Uterus (tissue), 4 donors: ENCODE measurements around the gene TCF19. TPM values are rescaled to one million over a fixed set of nuclear protein-coding genes. Genes with fewer than 3 reads are reported as not detected.
"Not testable (repeated sequence)": the region's sequence is repeated elsewhere in the genome, so short reads cannot be mapped to it uniquely, and the experiment has no call there.

Source experiments
- DNase-seq, 2 donors: peaks; one replicate each; pipeline ENCODE4 v3.0.0-alpha.2; 2019 to 2020
- H3K27ac ChIP-seq, 2 donors: fragments of 200-600 bp; sonication (generic); 1 replicate in 1 of 2; 2 replicates in 1 of 2; pipeline ENCODE4 v1.5.1; 2016 to 2018
- H3K27me3 ChIP-seq, 2 donors: fragments of 200-600 bp; sonication (generic); one replicate each; pipeline ENCODE4 v1.5.1; 2018 to 2019; ENCODE audit warnings: control low read depth in 1 of 2
- H3K36me3 ChIP-seq, 2 donors: fragments of 200-600 bp; sonication (generic); one replicate each; pipeline ENCODE4 v1.5.1; 2019; ENCODE audit warnings: control low read depth in 1 of 2
- H3K4me1 ChIP-seq, 2 donors: fragments of 200-600 bp; sonication (generic); one replicate each; pipeline ENCODE4 v1.5.1; 2018 to 2019; ENCODE audit warnings: control low read depth in 1 of 2
- H3K4me3 ChIP-seq, 2 donors: fragments of 200-600 bp; sonication (generic); 1 replicate in 1 of 2; 2 replicates in 1 of 2; pipeline ENCODE4 v1.5.1; 2018 to 2019; ENCODE audit warnings: mild to moderate bottlenecking in 1 of 2
- H3K9me3 ChIP-seq, 2 donors: fragments of 200-600 bp; sonication (generic); one replicate each; pipeline ENCODE4 v1.5.1; 2019; ENCODE audit warnings: control low read depth in 1 of 2
- CTCF ChIP-seq, 4 experiments: fragments of 200-600 bp in 2 of 4; fragments of 450-650 bp in 2 of 4; sonication (generic) in 2 of 4; IDR thresholded peaks; one replicate each; pipeline ENCODE4 v1.5.1; 2016 to 2019; ENCODE audit warnings: antibody characterized with exemption in 4 of 4, mild to moderate bottlenecking in 2 of 4, moderate library complexity in 1 of 4
- POLR2A ChIP-seq, 2 donors: fragments of 450-650 bp; IDR thresholded peaks; one replicate each; pipeline ENCODE4 v1.6.1; 2016; ENCODE audit warnings: antibody characterized with exemption in 2 of 2, mild to moderate bottlenecking in 1 of 2, moderate library complexity in 1 of 2
- intact Hi-C: fragments of 100-400 bp; cut with DNase I; formaldehyde crosslinking; loops from one replicate; pipeline ENCODE4 v1.15.1; 2023; ENCODE audit warnings: low total_unique reads
- total RNA-seq, 4 donors: library from RNA; depleted of rRNA in 3 of 4; stranded (reverse); fragments of >200 nt in 3 of 4; gene quantifications; one replicate each; pipeline versions ENCODE4 v1.1.0 to v1.2.4, GENCODE V29; 2014 to 2023
- donor health status: DM: yes; HTN: yes; CAD: no.

TCF19 gene
- total RNA-seq, 4 donors from 2014 or later = 3.6 to 22.3 (median 12.6) TPM

- H3K4me1 ChIP-seq = no peaks in the 10 kb centered on the region
- H3K4me3 ChIP-seq = peak overlapping the region; percentile 48 to 79
- no peaks in the 10 kb centered on the region for H3K9me3 ChIP-seq
- intact Hi-C loops = loop anchor here (10.0 kb wide), 1 partner anchor 157 kb away; the partner anchor contains the start of gene HLA-B
- TF ChIP-seq CTCF (IDR thresholded peaks at IDR 0.05) (no peak), POLR2A (IDR thresholded peaks at IDR 0.05) (peak; percentile 70 to 75)
- H3K27ac ChIP-seq = peak overlapping the region; percentile 92 to 95
- H3K27me3 ChIP-seq = no peaks in the 10 kb centered on the region
- no peaks in the 10 kb centered on the region for H3K36me3 ChIP-seq
- DNase-seq = peak; percentile 89 to 91
Measured at GRCh38 chr6:31197559-31198305, 39.3 kb downstream of the TCF19 start.

- intact Hi-C loops = loop anchor here (10.0 kb wide), 1 partner anchor 156 kb away; the partner anchor contains the start of gene HLA-B
- H3K27ac ChIP-seq = peak overlapping the region; percentile 92 to 95
- not testable (repeated sequence) for H3K27me3 ChIP-seq, H3K9me3 ChIP-seq, DNase-seq, H3K4me1 ChIP-seq, H3K36me3 ChIP-seq, H3K4me3 ChIP-seq
Measured at GRCh38 chr6:31199105-31199452, 40.7 kb downstream of the TCF19 start.

- H3K27ac ChIP-seq = peak overlapping the region; percentile 83 to 94
- intact Hi-C loops = no loop called here
- no peaks in the 10 kb centered on the region for H3K36me3 ChIP-seq
- TF ChIP-seq POLR2A (IDR thresholded peaks at IDR 0.05) = no peak
- no peak for TF ChIP-seq CTCF (IDR thresholded peaks at IDR 0.05)
- H3K27me3 ChIP-seq = no peaks in the 10 kb centered on the region
- no peaks in the 10 kb centered on the region for H3K9me3 ChIP-seq
- DNase-seq = no peak
- H3K4me3 ChIP-seq = no peak overlapping the region
- H3K4me1 ChIP-seq = peaks cover 6% of the 10 kb centered on the region in 2 donors
Measured at GRCh38 chr6:31202259-31203166, 44.1 kb downstream of the TCF19 start.

- Histone ChIP-seq H3K36me3 (no peaks in the 10 kb centered on the region), H3K27me3 (no peaks in the 10 kb centered on the region), H3K9me3 (no peaks in the 10 kb centered on the region), H3K27ac (peak overlapping the region; percentile 83 to 94), H3K4me1 (peaks cover 6% of the 10 kb centered on the region in 2 donors), H3K4me3 (peak overlapping the region; percentile 46 to 49)
- intact Hi-C loops = no loop called here
- DNase-seq = peak in 1 of 2 donors; percentile 30
- TF ChIP-seq POLR2A (IDR thresholded peaks at IDR 0.05) (no peak), CTCF (IDR thresholded peaks at IDR 0.05) (no peak)
Measured at GRCh38 chr6:31203345-31203979, 45.1 kb downstream of the TCF19 start.

- H3K36me3 ChIP-seq = no peaks in the 10 kb centered on the region
- H3K27ac ChIP-seq = peak overlapping the region; percentile 83 to 94
- DNase-seq = no peak
- no peak overlapping the region for H3K4me3 ChIP-seq
- no peak for TF ChIP-seq POLR2A (IDR thresholded peaks at IDR 0.05)
- TF ChIP-seq CTCF (IDR thresholded peaks at IDR 0.05) = no peak
- H3K4me1 ChIP-seq = peaks cover 6% of the 10 kb centered on the region in 2 donors
- no peaks in the 10 kb centered on the region for H3K9me3 ChIP-seq
- H3K27me3 ChIP-seq = no peaks in the 10 kb centered on the region
- intact Hi-C loops = no loop called here
Measured at GRCh38 chr6:31204751-31205145, 46.4 kb downstream of the TCF19 start.
